ENCODE measurements around the gene GLT6D1.

The GLT6D1 gene

GRCh38 chr9:135582966-135583687 lies 56.2 kb downstream of the GLT6D1 start:
- DNase-seq: no peak

- DNase-seq: no peak
These were observed 56.8 kb downstream of the GLT6D1 start for GRCh38 chr9:135582541-135582940.

GRCh38 chr9:135581636-135582426 lies 57.5 kb downstream of the GLT6D1 start:
- no peak for DNase-seq

GRCh38 chr9:135580664-135581380 lies 58.5 kb downstream of the GLT6D1 start:
- no peak for DNase-seq

GRCh38 chr9:135579889-135580660 lies 59.3 kb downstream of the GLT6D1 start:
- DNase-seq: no peak

GRCh38 chr9:135579356-135579755 lies 60.0 kb downstream of the GLT6D1 start:
- no peak for DNase-seq

- no peak for DNase-seq
These were observed 62.1 kb downstream of the GLT6D1 start for GRCh38 chr9:135577256-135577655.

GRCh38 chr9:135575995-135576631 lies 63.2 kb downstream of the GLT6D1 start:
- DNase-seq: no peak

- no peak for DNase-seq
These were observed 64.4 kb downstream of the GLT6D1 start for GRCh38 chr9:135574943-135575342.

GRCh38 chr9:135574331-135574730 lies 65.0 kb downstream of the GLT6D1 start:
- DNase-seq: no peak
